Right kidney (tissue), 1 donor: ENCODE results near the gene CXCR3.
"Not testable (repeated sequence)": the region's sequence is repeated elsewhere in the genome, so short reads cannot be mapped to it uniquely, and the experiment has no call there.

ENCODE experiments used
- DNase-seq: peaks from one replicate; pipeline ENCODE4 v3.0.0-alpha.2; 2016

Gene CXCR3

DNA sequence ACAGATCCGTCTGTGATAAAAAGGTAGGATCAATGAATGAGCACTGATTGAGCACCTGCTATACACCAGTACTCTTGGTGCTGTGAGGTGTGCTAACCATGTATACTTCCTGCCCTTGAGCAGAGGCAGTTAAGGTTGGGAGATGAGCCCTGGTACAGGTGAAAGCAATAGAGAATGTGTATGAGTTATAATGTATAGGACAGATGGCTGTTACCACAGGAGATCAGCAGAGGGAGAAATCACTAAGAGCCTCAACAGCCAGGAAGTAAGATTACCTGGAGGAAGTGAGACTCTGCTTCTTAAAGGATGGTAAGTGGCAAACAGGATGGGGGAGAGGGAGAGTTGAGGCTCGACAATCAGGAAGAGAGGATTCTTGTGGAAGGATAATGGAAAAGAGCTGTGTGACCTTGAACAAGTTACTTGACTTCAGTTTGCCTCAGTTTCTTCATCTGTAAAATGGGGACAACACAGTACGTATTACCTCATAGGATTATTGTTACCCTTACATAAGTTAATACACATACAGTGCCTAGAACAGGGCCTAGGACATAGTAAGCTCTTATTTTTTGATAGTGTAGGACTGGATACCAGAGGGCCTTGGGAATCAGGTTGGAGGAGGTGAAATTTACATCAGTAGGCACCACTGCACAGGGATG is 9.1 kb downstream of the CXCR3 start:
- no peak for DNase-seq

DNA sequence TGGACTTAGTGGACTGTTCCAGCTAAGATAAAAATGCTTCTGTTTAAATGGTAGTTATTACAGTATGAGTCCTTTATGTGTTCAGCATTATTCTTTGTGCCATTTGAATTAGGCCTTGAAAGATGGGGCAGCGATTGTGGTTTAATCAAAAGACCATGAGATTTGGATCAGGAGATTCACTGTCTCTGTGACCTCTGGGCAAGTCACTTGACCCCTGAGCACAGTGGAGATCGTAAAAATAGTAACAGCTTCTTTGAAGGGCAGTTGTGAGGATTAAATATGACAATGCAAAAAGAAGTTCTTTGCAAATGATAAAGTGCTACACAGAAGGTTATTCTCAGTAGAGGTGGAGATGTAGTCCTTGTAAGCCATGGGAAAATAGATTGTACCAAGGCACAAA is 10.8 kb downstream of the CXCR3 start:
- DNase-seq: no peak

DNA sequence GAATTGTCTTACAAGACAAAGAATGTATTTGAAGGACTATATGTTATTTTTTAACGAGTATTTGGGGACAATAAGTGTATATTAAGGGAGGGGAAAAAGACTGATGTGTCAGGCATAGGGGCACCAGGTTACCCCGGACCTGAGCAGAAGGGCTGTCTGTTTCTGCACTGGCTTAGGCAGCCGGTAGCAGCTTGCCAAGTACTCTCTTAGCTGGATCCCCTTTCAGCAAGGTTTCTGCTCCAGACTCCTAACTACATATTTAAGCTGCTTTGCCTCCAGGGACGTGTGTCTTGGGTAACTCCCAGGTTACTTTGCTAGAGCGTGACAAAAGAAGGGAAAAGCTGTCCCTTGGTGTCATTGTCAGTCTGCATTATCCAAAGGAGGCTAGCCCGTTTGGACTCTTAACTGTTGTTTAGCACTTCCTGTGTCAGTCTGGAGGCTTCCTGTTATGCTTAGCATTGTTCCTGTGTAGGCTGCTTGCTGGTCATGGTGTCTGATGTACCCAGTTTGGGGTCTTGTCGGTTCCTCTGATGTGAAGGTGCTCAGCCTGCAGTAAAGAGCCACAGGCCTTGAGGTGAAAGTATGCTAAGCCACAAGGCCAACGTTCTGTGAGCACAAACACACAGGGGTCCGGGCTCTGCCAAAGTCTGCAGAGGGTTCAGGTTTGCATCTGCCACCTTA is 11.6 kb downstream of the CXCR3 start:
- DNase-seq: no peak

DNA sequence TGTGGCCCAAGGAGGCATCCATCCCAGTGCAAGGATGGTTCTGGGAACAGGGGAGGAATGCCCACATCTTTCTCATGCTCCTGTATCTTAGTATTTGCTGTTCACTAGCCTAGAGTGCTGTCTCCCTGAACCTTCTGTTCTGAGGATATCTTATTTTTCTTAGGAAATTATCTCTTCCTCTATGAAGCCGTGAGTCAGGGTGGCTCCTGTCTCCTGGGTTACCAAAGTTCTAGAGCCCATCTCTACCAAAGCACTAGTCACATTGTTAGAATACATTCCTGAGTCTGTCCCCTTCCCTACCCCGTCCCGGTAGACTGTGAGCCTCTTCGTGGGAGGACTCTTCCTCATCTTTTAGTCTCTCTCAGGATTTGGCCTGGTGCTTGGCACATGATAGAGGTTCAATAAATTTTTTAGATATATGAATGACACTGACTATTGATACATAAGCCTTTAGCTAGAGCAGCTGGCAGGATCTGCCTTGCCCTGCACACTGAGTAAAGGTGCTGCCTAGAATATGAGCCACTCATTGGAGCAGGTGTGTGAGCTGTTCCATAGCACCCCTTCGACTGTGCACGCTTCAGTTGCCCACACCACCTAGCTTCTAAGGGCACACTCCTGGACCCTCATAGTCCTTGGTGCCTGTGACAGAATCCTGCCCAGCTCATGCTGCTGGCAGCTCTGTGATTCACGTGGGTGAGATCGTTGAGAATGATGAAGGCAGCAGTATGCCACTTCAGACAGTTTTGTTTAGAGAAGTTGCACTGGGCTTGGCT is 13.3 kb downstream of the CXCR3 start:
- no peak for DNase-seq

DNA sequence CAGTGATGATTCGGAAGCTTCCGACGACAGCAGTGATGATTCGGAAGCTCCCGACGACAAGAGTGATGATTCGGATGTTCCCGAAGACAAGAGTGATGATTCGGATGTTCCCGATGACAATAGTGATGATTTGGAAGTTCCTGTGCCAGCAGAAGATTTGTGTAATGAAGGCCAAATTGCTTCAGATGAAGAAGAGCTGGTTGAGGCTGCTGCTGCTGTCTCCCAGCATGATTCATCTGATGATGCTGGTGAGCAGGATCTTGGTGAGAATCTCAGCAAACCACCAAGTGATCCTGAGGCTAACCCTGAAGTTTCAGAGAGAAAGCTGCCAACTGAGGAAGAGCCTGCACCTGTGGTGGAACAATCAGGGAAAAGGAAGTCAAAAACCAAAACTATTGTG is 14.2 kb downstream of the CXCR3 start:
- no peak for DNase-seq

DNA sequence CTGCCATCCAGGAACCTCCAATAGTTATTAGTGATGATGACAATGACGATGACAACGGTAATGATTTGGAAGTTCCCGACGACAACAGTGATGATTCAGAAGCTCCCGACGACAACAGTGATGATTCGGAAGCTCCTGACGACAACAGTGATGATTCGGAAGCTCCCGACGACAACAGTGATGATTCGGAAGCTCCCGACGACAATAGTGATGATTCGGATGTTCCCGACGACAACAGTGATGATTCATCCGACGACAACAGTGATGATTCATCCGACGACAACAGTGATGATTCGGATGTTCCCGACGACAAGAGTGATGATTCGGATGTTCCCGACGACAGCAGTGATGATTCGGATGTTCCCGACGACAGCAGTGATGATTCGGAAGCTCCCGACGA is 14.7 kb downstream of the CXCR3 start:
- DNase-seq: no peak

DNA sequence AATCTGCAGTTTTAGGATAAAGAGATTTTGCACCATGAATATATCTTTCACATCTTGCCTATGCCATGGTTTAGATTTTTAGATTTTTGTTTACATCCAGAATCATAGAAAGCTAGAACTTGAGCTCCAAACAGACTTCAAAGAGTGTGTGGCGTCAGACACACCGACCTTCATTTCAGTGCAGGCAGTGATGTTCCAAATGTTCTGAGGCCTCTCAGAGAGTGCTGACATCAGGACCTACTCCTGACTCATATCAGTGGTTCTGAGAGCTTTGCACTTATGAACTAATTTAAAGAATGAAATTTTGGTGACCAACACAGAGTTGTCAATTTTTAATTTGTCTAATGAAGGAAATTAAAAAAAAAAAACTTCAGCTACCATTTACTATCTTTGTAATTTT is 18.3 kb downstream of the CXCR3 start:
- no peak for DNase-seq

DNA sequence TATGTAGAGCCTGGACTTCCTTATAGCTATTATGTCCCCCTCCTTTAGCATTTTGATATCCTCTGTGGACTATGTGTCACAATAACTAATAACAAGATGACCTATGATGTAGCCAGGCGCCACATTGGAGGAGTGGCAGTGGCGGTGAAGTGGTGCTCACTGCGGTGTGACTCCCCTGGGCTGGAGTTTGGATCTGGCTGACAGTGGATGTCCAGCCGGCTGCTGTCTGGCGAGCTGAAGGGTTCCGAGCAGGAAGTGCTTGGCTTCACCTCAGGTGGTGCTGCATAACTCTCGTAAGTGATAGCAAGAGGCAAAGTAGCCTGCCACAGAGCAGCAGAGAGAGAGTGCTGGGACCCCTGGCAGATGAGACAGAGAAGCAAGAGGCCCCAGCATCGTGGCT is 25.1 kb downstream of the CXCR3 start:
- not testable (repeated sequence) for DNase-seq

DNA sequence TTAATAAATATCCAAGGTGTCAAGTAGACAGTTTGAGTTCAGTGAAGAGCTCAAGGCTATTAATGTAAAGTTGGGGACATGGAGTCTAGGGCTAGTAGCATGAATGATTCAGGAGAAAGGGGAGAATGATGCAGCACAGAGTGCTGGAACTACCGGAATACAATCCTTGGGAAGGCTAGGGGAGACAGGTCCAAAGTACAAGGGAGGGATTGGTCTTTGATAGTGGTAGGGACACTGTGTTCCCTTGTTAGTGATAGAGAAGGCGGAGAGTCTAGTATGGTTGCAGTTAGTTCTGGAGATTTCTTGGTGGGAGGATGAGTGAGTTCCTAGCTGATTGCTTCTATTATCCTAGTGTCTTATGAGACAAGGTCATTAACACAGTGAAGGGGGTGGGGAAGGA is 31.4 kb downstream of the CXCR3 start:
- no peak for DNase-seq

DNA sequence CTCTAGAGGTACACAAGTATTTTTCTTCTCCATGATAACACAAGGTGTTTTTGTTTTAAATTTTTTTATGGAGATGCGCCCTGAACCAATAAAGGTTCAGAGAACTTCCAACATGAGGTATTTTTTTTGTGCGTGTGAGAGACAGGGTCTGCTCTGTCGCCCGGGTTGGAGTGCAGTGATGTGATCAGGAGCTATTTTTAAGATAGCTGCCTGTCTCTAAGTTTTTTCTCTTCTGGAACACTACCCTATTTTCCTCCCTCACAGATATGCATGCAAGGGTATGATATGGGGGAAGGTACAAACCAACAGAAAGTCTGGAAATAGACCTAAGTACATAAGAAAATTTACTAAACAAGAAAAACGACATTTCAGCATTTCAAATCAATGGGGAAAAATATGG is 37.1 kb downstream of the CXCR3 start:
- DNase-seq: no peak

DNA sequence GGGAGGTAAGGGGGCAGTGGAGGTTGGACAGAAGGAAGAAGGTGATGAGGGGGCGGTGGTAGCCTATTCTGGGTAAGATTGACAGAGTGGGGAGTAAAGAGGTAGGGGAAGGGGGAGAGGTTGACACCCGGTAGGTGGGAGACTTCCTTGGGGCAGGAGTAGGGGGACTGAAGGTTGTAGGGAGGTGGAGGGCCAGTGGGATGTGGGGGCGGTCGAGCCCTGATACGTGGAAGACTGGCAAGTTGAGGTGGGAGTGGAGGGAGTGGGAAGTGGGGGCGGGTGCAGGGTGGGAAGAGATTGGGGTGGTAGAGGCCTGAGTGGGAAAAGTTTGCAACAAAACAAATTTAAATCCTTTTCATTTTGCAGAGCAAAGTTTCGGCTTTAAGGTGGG is 38.3 kb downstream of the CXCR3 start:
- no peak for DNase-seq

DNA sequence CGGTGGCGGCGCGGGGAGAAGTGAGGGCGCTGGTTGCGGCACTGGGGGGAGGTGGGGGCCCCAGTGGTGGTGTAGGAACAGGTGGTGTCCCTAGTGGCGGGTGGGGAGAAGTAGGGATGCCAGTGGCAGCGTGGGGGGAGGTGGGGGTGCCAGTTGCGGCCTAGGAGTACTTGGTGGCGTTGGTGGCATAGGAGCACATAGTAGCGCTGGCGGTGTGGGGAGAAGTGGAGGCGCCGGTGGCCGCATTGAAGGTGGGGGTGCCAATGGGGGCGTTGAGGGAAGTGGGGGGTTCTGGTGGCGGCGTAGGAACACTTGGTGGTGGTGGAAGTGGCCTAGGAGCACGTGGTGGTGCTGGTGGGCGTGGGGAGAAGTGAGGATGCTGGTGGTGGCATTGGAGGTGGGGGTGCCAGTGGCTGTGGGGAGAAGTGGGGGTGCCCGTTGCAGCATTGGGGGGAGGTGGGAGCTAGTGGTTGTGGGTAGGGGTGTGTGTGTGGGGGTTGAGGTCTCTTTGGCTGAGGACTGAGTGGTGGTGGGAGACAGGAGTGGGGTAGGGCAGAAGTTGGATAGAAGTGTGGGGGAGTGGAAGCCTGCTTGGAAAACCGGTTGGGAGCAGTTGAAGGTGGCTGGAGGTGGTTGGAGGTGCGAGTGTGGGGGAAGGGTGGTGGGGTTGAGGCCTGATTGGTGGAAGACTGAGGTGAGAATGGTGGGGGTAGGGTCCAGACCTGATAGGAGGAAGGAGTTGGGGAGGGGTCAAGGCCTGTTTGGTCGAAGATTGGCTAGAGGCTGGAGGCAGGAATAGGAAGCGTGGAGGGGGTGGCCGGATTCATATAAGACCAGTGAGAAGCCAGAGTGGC is 38.9 kb downstream of the CXCR3 start:
- DNase-seq: no peak

DNA sequence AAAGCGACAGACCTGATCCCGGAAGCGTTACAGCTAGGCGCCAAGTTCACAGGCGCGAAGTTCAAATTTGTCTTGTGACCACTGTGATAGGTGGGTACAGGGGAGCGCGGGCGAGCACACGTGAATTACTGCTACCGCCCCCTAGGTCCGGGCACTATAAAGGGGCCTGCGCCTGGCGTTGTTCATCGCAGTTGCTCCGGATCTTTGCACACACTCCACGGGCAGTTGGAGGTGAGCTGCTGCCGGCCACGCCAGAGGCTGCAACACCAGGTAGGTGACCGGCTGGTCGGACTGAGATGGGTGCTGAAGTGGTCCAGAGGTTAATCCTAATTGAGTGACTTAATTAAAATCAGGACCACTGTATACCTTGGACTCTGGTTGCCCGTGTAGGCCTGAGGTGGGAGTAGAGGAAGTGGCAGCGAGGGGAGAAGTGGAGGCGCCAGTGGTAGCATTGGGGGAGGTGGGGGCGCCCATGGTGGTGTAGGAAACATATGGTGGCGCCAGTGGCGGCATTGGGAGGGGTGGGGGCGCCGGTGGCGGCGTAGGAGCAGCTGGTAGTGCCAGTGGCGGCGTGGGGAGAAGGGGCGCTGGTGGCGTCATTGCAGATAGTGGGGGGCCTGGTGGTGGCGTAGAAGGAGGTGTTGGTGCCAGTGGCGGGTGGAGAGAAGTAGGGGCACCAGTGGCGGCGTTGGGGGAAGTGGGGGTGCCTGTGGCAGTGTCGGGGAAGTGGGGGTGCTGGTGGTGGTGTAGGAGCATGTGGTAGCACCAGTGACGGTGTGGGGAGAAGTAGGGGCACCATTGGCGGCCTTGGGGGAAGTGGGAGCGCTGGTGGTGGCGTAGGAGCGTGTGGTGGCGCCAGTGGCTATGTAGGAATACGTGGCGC is 39.8 kb downstream of the CXCR3 start, which contains the start of gene GCNA:
Gene GCNA, plus strand, starts transcription at position 185 of the 883 bp plus-strand sequence. CDS start 2,385 bp downstream, outside the sequence.
- no peak for DNase-seq

DNA sequence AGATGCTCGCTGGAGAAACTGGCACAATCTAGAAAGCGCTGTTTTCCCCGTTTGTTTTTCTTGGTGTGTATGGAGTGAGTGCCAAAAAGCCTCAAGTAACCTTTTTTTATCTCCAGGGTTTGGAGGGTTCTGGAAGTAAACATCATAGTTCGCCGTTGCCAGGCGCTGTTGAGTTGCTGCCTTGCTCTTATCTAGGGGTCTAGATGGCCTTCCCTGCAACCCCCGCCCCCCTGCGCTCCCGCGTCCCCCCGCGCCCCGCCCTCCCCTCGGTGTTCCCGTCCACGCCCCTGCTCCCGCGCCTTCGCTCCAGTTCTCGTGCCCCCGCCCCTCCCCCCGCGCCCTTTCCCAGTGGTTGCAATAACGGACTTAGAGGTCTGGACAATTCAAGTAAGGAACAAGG is 40.6 kb downstream of the CXCR3 start:
- DNase-seq: no peak

DNA sequence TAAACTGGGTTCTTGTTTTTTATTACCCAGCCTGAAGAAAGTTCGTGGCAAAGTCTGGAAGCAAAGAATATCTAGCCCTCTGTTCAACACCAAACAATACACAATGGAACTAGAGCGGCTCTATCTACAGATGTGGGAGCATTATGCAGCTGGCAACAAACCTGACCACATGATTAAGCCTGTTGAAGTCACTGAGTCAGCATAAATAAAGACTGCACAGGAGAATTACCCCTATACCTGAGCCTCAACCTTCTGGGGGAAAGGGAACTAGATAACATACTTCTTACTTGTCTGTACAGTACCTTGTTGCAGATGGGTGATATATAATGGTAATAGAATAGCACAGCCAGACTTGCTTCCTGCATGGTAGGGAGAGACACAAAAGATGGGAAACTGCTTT is 44.7 kb downstream of the CXCR3 start:
- no peak for DNase-seq

DNA sequence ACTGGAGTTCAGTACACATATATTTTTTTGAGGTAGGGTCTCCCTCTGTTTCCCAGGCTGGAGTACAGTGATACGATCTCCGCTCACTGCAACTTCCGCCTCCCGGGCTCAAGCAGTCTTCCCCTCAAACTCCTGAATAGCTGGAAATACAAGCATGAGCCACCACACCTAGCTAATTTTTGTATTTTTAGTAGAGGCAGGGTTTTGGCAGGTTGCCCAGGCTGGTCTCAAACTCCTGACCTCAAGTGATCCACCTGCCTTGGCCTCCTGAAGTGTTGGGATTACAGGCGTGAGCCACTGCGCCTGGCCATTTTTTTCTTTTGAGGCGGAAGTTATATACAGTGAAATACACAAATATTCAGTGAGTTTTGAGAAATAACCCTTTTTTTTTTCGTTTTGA is 46.9 kb downstream of the CXCR3 start:
- not testable (repeated sequence) for DNase-seq
